HL-60 (cell line): ENCODE measurements around the gene FLNB.

Experiments used
- DNase-seq, 2 experiments: peaks; one replicate each; pipeline ENCODE4 v3.0.0-alpha.2; 2010 to 2020; ENCODE audit warnings: low read depth in 1 of 2, low spot score in 1 of 2
- H3K27ac ChIP-seq: fragments of 250-450 bp; sonication (Bioruptor Pico); replicated peaks from 2 replicates; pipeline ENCODE4 v1.5.1; 2020; ENCODE audit warnings: mild to moderate bottlenecking, moderate library complexity
- H3K27me3 ChIP-seq: fragments of 250-450 bp; sonication (Bioruptor Pico); 2 replicates; pipeline ENCODE4 v1.5.1; 2021; ENCODE audit warnings: mild to moderate bottlenecking, moderate library complexity; ENCODE audit not compliant: insufficient read depth, poor library complexity, severe bottlenecking
- H3K4me3 ChIP-seq: replicated peaks from 2 replicates; pipeline ENCODE4 v1.5.1; 2011; ENCODE audit warnings: mild to moderate bottlenecking, control low read depth, low read length; ENCODE audit not compliant: insufficient read depth
- CTCF ChIP-seq: IDR thresholded peaks from one replicate; pipeline ENCODE4 v1.5.1; 2011; ENCODE audit warnings: low read length, control low read depth, inconsistent platforms; ENCODE audit not compliant: insufficient read depth
- GABPA ChIP-seq: IDR thresholded peaks from 2 replicates; pipeline ENCODE4 v1.6.1; 2012; ENCODE audit warnings: low read depth
- POLR2AphosphoS5 ChIP-seq: IDR thresholded peaks from 2 replicates; pipeline ENCODE4 v1.6.1; 2012; ENCODE audit warnings: low read depth
- REST ChIP-seq: IDR thresholded peaks from 2 replicates; pipeline ENCODE4 v1.6.1; 2012; ENCODE audit warnings: low read depth; ENCODE audit not compliant: insufficient replicate concordance
- SPI1 ChIP-seq: IDR thresholded peaks from 2 replicates; pipeline ENCODE4 v1.6.1; 2012; ENCODE audit warnings: low read depth, mild to moderate bottlenecking, borderline replicate concordance

Gene FLNB

GRCh38 chr3:58038675-58039292 is 30.6 kb downstream of the FLNB start:
- no peaks in the 10 kb centered on the region for H3K27me3 ChIP-seq
- DNase-seq: peak; percentile 23 to 45
- H3K27ac ChIP-seq: no peak overlapping the region
- TF ChIP-seq SPI1 (no peak), REST (no peak), POLR2AphosphoS5 (no peak), GABPA (no peak), CTCF (no peak)
- H3K4me3 ChIP-seq: no peak overlapping the region

- Histone ChIP-seq H3K4me3 (no peak overlapping the region), H3K27ac (no peak overlapping the region), H3K27me3 (no peaks in the 10 kb centered on the region)
- TF ChIP-seq SPI1 (peak; percentile 50; the same call in 1 of the 2 replicates), POLR2AphosphoS5 (no peak), GABPA (no peak), CTCF (no peak), REST (no peak)
- no peak for DNase-seq
Observed at GRCh38 chr3:58039601-58040000, 31.4 kb downstream of the FLNB start.

- Histone ChIP-seq H3K27me3 (no peaks in the 10 kb centered on the region), H3K27ac (no peak overlapping the region), H3K4me3 (no peak overlapping the region)
- no peak for DNase-seq
- TF ChIP-seq REST: no peak
- no peak for TF ChIP-seq GABPA
- no peak for TF ChIP-seq POLR2AphosphoS5
- no peak for TF ChIP-seq CTCF
Observed at GRCh38 chr3:58041182-58041825, 33.1 kb downstream of the FLNB start.
